HCEC 1CT (cell line): ENCODE data around the gene PRRG1.
"Not testable (repeated sequence)": the region's sequence is repeated elsewhere in the genome, so short reads cannot be mapped to it uniquely, and the experiment has no call there.

ENCODE experiments used
- DNase-seq: peaks from one replicate; pipeline ENCODE4 v3.0.0-alpha.2; 2017

Gene PRRG1

GRCh38 chrX:37474478-37474877 is 125.3 kb downstream of the PRRG1 start:
- DNase-seq: no peak

GRCh38 chrX:37476571-37477170 is 127.5 kb downstream of the PRRG1 start:
- DNase-seq: no peak

GRCh38 chrX:37484335-37484734 is 135.2 kb downstream of the PRRG1 start:
- DNase-seq: not testable (repeated sequence)

GRCh38 chrX:37485429-37485828 is 136.3 kb downstream of the PRRG1 start:
- no peak for DNase-seq

- no peak for DNase-seq
These were observed 138.1 kb downstream of the PRRG1 start for GRCh38 chrX:37487271-37487670.

- no peak for DNase-seq
These were observed 139.2 kb downstream of the PRRG1 start for GRCh38 chrX:37488323-37488722.

- DNase-seq: no peak
These were observed 142.5 kb downstream of the PRRG1 start for GRCh38 chrX:37491686-37492085.

- DNase-seq: not testable (repeated sequence)
These were observed 146.6 kb downstream of the PRRG1 start for GRCh38 chrX:37495760-37496159.

GRCh38 chrX:37497126-37497525 is 148.0 kb downstream of the PRRG1 start:
- not testable (repeated sequence) for DNase-seq

- DNase-seq: not testable (repeated sequence)
These were observed 149.2 kb downstream of the PRRG1 start for GRCh38 chrX:37498323-37498722.

- DNase-seq: not testable (repeated sequence)
These were observed 150.5 kb downstream of the PRRG1 start for GRCh38 chrX:37499649-37500048.

GRCh38 chrX:37504991-37505390 is 155.8 kb downstream of the PRRG1 start:
- no peak for DNase-seq
